Parathyroid adenoma (tissue), 2 donors: ENCODE results near the gene PSD4.

Experiments
- H2AFZ ChIP-seq: fragments of 300-600 bp; sonication (generic); one replicate; pipeline ENCODE4 v1.7.0; 2017; ENCODE audit warnings: antibody characterized with exemption, mild to moderate bottlenecking
- H3K27ac ChIP-seq: fragments of 300-600 bp; sonication (generic); one replicate; pipeline ENCODE4 v1.7.0; 2017
- H3K27me3 ChIP-seq: fragments of 300-600 bp; sonication (generic); one replicate; pipeline ENCODE4 v1.7.0; 2017; ENCODE audit warnings: low read length; ENCODE audit not compliant: control insufficient read depth, insufficient read depth
- H3K36me3 ChIP-seq: fragments of 300-600 bp; sonication (generic); one replicate; pipeline ENCODE4 v1.7.0; 2017; ENCODE audit warnings: low read length; ENCODE audit not compliant: control insufficient read depth, insufficient read depth
- H3K4me1 ChIP-seq: fragments of 300-600 bp; sonication (generic); one replicate; pipeline ENCODE4 v1.7.0; 2017; ENCODE audit warnings: control low read depth
- H3K4me2 ChIP-seq: fragments of 300-600 bp; sonication (generic); one replicate; pipeline ENCODE4 v1.7.0; 2017; ENCODE audit warnings: low read length
- H3K4me3 ChIP-seq: fragments of 300-600 bp; sonication (generic); one replicate; pipeline ENCODE4 v1.7.0; 2017; ENCODE audit warnings: low read depth, low read length
- H3K79me2 ChIP-seq: fragments of 300-600 bp; sonication (generic); one replicate; pipeline ENCODE4 v1.7.0; 2017; ENCODE audit warnings: control low read depth
- H3K9ac ChIP-seq: fragments of 300-600 bp; sonication (generic); one replicate; pipeline ENCODE4 v1.7.0; 2017; ENCODE audit warnings: mild to moderate bottlenecking
- H3K9me3 ChIP-seq: fragments of 300-600 bp; sonication (generic); one replicate; pipeline ENCODE4 v1.7.0; 2017; ENCODE audit warnings: low read length; ENCODE audit not compliant: control insufficient read depth
- TF ChIP-seq, protein P1 (sequence below): fragments of 300-600 bp; sonication (generic); IDR thresholded peaks from one replicate; pipeline ENCODE4 v1.7.0; 2017; ENCODE audit warnings: antibody characterized with exemption, mild to moderate bottlenecking
- donor health status: primary hyperparathyroidism.

PSD4 gene

GRCh38 chr2:113258471-113259147 lies 84.8 kb downstream of the PSD4 start:
- H3K4me3 ChIP-seq, result no peak overlapping the region
- TF ChIP-seq, protein P1, sequence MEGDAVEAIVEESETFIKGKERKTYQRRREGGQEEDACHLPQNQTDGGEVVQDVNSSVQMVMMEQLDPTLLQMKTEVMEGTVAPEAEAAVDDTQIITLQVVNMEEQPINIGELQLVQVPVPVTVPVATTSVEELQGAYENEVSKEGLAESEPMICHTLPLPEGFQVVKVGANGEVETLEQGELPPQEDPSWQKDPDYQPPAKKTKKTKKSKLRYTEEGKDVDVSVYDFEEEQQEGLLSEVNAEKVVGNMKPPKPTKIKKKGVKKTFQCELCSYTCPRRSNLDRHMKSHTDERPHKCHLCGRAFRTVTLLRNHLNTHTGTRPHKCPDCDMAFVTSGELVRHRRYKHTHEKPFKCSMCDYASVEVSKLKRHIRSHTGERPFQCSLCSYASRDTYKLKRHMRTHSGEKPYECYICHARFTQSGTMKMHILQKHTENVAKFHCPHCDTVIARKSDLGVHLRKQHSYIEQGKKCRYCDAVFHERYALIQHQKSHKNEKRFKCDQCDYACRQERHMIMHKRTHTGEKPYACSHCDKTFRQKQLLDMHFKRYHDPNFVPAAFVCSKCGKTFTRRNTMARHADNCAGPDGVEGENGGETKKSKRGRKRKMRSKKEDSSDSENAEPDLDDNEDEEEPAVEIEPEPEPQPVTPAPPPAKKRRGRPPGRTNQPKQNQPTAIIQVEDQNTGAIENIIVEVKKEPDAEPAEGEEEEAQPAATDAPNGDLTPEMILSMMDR, result no peak

More at GRCh38 chr2:113258471-113259147, 84.8 kb downstream of the PSD4 start:
- H3K4me1 ChIP-seq, result peaks cover 4% of the 10 kb centered on the region
- H3K27ac ChIP-seq, result no peak overlapping the region
- H3K9ac ChIP-seq, result no peak overlapping the region
- H3K36me3 ChIP-seq, result no peaks in the 10 kb centered on the region
- no peak overlapping the region for H2AFZ ChIP-seq
- H3K27me3 ChIP-seq, result no peaks in the 10 kb centered on the region
- H3K9me3 ChIP-seq, result no peaks in the 10 kb centered on the region
- no peak overlapping the region for H3K4me2 ChIP-seq
- H3K79me2 ChIP-seq, result no peaks in the 10 kb centered on the region
